Suppressor macrophage (primary cell): ENCODE results near the gene IL22RA2.
"Not testable (repeated sequence)": the region's sequence is repeated elsewhere in the genome, so short reads cannot be mapped to it uniquely, and the experiment has no call there.

Experiments
- DNase-seq, 4 experiments: peaks; one replicate each; pipeline ENCODE4 v3.0.0-alpha.2; 2020 to 2022
- total RNA-seq, 17 experiments: gene quantifications; one replicate each; lab custom pipeline; 2026; ENCODE audit warnings: mixed read lengths in 6 of 17, inconsistent platforms in 3 of 17; lab: John Stamatoyannopoulos, UW

The IL22RA2 gene
- 0 to 2.1 (median 0.04) reads per million in 17 experiments for total RNA-seq

- no peak for DNase-seq
Observed at GRCh38 chr6:137173501-137173900, at the start of gene IL22RA2. IL22RA2 (minus strand) TSS chr6:137173644; CDS start chr6:137161749, 11,895 bp downstream.

- peak; percentile 77 to 92 (median 86) for DNase-seq
Observed at GRCh38 chr6:137222381-137222780, 48.9 kb upstream of the IL22RA2 start.

GRCh38 chr6:137219664-137220252, 46.3 kb upstream of the IL22RA2 start:
- DNase-seq, result no peak

- DNase-seq, result peak; percentile 99 to 100 (median 100)
Observed at GRCh38 chr6:137218917-137219663, 45.6 kb upstream of the IL22RA2 start, which contains the start of gene IFNGR1. IFNGR1 (minus strand) TSS chr6:137219385; CDS start chr6:137219327, 58 bp downstream.

- peak; percentile 88 to 97 (median 91) for DNase-seq
Observed at GRCh38 chr6:137218473-137218916, 45.1 kb upstream of the IL22RA2 start.

- DNase-seq, result peak; percentile 80 to 87 (median 82)
Observed at GRCh38 chr6:137217801-137218472, 44.5 kb upstream of the IL22RA2 start.

- DNase-seq, result peak; percentile 50 to 62 (median 56)
Observed at GRCh38 chr6:137216875-137217553, 43.6 kb upstream of the IL22RA2 start.

- peak; percentile 34 to 58 (median 46) for DNase-seq
Observed at GRCh38 chr6:137216106-137216505, 42.7 kb upstream of the IL22RA2 start.

GRCh38 chr6:137215630-137216029, 42.2 kb upstream of the IL22RA2 start:
- not testable (repeated sequence) for DNase-seq

- no peak for DNase-seq
Observed at GRCh38 chr6:137214931-137215330, 41.5 kb upstream of the IL22RA2 start.

GRCh38 chr6:137213813-137214212, 40.4 kb upstream of the IL22RA2 start:
- peak in 3 of 4 experiments; percentile 35 to 47 (median 44) for DNase-seq

GRCh38 chr6:137213331-137213740, 39.9 kb upstream of the IL22RA2 start:
- no peak for DNase-seq

- no peak for DNase-seq
Observed at GRCh38 chr6:137211910-137212309, 38.5 kb upstream of the IL22RA2 start.

- peak in 3 of 4 experiments; percentile 35 to 48 (median 36) for DNase-seq
Observed at GRCh38 chr6:137210903-137211302, 37.5 kb upstream of the IL22RA2 start.

- DNase-seq, result no peak
Observed at GRCh38 chr6:137208279-137208678, 34.8 kb upstream of the IL22RA2 start.

GRCh38 chr6:137207457-137207856, 34.0 kb upstream of the IL22RA2 start:
- peak in 1 of 4 experiments; percentile 5 for DNase-seq

GRCh38 chr6:137206577-137206976, 33.1 kb upstream of the IL22RA2 start:
- peak in 1 of 4 experiments; percentile 30 for DNase-seq

GRCh38 chr6:137203256-137203655, 29.8 kb upstream of the IL22RA2 start:
- DNase-seq, result no peak

GRCh38 chr6:137202078-137202477, 28.6 kb upstream of the IL22RA2 start:
- peak in 1 of 4 experiments; percentile 6 for DNase-seq

- DNase-seq, result no peak
Observed at GRCh38 chr6:137201006-137201405, 27.6 kb upstream of the IL22RA2 start.

GRCh38 chr6:137200288-137200687, 26.8 kb upstream of the IL22RA2 start:
- DNase-seq, result no peak
